ENCODE measurements around the gene IFI16.

DNA sequence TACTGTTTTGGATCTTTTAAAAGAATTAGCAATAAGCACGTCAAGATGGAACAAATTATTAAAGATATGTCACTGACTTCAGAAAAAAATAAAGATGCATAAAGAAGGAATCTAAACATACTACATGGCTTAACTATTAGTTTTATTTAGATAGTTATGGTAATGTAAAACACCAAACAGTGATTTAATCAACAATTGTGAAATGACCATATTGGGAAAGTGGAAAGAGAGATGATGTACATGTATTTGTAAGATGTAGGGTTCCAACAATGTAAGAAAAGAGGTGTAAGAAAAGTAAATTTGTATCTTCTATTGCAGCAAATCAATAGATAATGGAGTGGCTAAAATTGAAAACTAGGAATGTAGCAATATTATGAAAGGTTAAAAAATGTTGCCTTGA, 73.3 kb downstream of the IFI16 start:
- TF ChIP-seq, protein P1, sequence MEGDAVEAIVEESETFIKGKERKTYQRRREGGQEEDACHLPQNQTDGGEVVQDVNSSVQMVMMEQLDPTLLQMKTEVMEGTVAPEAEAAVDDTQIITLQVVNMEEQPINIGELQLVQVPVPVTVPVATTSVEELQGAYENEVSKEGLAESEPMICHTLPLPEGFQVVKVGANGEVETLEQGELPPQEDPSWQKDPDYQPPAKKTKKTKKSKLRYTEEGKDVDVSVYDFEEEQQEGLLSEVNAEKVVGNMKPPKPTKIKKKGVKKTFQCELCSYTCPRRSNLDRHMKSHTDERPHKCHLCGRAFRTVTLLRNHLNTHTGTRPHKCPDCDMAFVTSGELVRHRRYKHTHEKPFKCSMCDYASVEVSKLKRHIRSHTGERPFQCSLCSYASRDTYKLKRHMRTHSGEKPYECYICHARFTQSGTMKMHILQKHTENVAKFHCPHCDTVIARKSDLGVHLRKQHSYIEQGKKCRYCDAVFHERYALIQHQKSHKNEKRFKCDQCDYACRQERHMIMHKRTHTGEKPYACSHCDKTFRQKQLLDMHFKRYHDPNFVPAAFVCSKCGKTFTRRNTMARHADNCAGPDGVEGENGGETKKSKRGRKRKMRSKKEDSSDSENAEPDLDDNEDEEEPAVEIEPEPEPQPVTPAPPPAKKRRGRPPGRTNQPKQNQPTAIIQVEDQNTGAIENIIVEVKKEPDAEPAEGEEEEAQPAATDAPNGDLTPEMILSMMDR (IDR thresholded peaks at IDR 0.05) = no peak
- TF ChIP-seq EZH2 (IDR thresholded peaks at IDR 0.05) = no peak

Data from neural progenitor cell (in vitro differentiated cells).